22Rv1 (cell line): ENCODE data around the gene EEA1.

ENCODE experiments used
- H3K27ac ChIP-seq: fragments of 450-650 bp; 2 replicates; pipeline ENCODE4 v1.5.1; 2017
- ZFX ChIP-seq: fragments of 450-650 bp; IDR thresholded peaks from 2 replicates; pipeline ENCODE4 v1.6.1; 2017; ENCODE audit warnings: antibody characterized with exemption, borderline replicate concordance
- TF ChIP-seq, protein P1 (sequence below): fragments of 450-650 bp; IDR thresholded peaks from 2 replicates; pipeline ENCODE4 v1.5.1; 2017; ENCODE audit warnings: mild to moderate bottlenecking

Gene EEA1

GRCh38 chr12:92911339-92911738, 17.8 kb downstream of the EEA1 start:
- TF ChIP-seq, protein P1, sequence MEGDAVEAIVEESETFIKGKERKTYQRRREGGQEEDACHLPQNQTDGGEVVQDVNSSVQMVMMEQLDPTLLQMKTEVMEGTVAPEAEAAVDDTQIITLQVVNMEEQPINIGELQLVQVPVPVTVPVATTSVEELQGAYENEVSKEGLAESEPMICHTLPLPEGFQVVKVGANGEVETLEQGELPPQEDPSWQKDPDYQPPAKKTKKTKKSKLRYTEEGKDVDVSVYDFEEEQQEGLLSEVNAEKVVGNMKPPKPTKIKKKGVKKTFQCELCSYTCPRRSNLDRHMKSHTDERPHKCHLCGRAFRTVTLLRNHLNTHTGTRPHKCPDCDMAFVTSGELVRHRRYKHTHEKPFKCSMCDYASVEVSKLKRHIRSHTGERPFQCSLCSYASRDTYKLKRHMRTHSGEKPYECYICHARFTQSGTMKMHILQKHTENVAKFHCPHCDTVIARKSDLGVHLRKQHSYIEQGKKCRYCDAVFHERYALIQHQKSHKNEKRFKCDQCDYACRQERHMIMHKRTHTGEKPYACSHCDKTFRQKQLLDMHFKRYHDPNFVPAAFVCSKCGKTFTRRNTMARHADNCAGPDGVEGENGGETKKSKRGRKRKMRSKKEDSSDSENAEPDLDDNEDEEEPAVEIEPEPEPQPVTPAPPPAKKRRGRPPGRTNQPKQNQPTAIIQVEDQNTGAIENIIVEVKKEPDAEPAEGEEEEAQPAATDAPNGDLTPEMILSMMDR = no peak
- TF ChIP-seq ZFX = no peak
- H3K27ac ChIP-seq = no peak overlapping the region

GRCh38 chr12:92908108-92908507, 21.0 kb downstream of the EEA1 start:
- TF ChIP-seq, protein P1 = no peak
- TF ChIP-seq ZFX = no peak
- no peak overlapping the region for H3K27ac ChIP-seq

GRCh38 chr12:92905811-92906554, 23.1 kb downstream of the EEA1 start:
- TF ChIP-seq, protein P1 = no peak
- no peak overlapping the region for H3K27ac ChIP-seq

DNA sequence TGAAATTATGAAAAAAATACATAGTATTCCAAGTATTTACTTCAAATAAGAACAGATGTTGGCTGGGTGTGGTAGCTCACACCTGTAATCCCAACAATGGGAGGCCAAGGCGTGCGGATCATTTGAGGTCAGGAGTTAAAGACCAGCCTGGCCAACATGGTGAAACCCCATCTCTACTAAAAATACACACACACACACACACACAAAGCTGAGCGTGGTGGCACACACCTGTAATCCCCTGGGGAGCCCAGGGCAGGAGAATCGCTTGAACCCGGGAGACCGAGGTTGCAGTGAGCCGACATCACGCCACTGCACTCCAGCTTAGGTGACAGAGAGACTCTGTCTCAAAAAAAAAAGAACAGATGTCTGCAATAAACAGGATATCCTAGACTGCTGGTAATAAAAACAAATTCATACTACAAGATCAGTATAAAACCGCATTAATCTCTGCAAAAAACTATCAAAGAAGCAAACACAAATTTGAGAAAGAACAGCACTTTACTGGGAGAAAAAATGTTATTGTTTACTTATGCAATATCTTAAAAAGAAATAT, 23.8 kb downstream of the EEA1 start:
- H3K27ac ChIP-seq = no peak overlapping the region

GRCh38 chr12:92900941-92901340, 28.2 kb downstream of the EEA1 start:
- H3K27ac ChIP-seq = no peak overlapping the region
- TF ChIP-seq ZFX = no peak
- TF ChIP-seq, protein P1 = no peak

More for the DNA sequence above, 23.8 kb downstream of the EEA1 start:
- TF ChIP-seq ZFX = no peak
- TF ChIP-seq, protein P1 = no peak

- H3K27ac ChIP-seq = no peak overlapping the region; the same call in 1 of the 2 replicates
- TF ChIP-seq, protein P1 = no peak
- no peak for TF ChIP-seq ZFX
These were observed 29.6 kb downstream of the EEA1 start for GRCh38 chr12:92899386-92900001.

GRCh38 chr12:92898755-92899154, 30.3 kb downstream of the EEA1 start:
- TF ChIP-seq ZFX = no peak
- TF ChIP-seq, protein P1 = no peak
- no peak overlapping the region for H3K27ac ChIP-seq
